GM12874 (cell line): Measurements from ENCODE around the gene ST3GAL3.

Experiments used
- TF ChIP-seq, protein P1 (sequence below): IDR thresholded peaks from 2 replicates; pipeline ENCODE4 v1.5.1; 2011; ENCODE audit warnings: low read depth, mild to moderate bottlenecking, control low read depth, low read length, moderate library complexity; ENCODE audit not compliant: insufficient read depth

Gene ST3GAL3

DNA sequence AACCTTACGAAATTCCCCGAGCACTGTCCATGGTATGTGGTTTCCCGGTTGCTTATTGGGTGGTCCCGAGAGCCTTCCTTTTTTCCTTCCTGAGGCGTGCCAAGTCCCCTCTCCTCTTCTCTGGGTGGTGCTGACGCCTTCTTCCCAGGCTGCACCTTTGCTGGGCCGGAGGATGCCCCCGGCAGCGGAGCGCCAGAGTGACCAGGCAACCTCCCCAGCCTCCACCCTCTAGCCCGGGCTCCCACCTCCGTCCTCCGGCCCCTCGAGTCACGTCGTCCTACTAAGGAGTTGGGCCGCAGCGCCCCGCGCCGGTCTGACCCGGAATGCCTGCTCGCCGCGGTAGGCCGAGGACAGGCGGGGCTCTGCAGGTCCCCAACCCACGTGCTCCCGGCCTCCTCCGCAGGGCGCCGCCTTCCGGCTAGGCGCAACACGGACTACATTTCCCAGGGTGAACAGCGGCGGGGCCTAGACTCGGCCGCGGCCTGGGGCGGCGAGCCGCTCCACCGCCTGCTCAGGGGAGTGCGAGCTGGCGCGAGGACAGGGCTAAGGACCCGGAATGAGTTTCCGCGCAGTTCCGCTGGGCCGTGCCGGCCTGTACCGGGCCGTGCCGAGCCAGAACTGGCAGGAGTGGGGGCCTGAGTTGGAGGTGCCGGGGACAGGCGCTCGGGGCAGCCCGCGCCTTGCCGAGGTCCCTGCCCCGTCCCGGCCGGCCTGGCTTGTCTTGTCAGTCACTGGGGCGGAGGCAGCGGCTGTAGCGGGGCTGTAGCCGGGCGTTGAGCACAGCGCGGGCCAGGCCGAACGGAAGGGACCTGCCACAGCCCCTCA lies 239.1 kb downstream of the ST3GAL3 start, which contains the start of gene IPO13:
Gene IPO13 (plus strand): TSS at position 715 of the 825 bp plus-strand sequence. CDS start 651 bp downstream, outside the sequence.
- TF ChIP-seq, protein P1, sequence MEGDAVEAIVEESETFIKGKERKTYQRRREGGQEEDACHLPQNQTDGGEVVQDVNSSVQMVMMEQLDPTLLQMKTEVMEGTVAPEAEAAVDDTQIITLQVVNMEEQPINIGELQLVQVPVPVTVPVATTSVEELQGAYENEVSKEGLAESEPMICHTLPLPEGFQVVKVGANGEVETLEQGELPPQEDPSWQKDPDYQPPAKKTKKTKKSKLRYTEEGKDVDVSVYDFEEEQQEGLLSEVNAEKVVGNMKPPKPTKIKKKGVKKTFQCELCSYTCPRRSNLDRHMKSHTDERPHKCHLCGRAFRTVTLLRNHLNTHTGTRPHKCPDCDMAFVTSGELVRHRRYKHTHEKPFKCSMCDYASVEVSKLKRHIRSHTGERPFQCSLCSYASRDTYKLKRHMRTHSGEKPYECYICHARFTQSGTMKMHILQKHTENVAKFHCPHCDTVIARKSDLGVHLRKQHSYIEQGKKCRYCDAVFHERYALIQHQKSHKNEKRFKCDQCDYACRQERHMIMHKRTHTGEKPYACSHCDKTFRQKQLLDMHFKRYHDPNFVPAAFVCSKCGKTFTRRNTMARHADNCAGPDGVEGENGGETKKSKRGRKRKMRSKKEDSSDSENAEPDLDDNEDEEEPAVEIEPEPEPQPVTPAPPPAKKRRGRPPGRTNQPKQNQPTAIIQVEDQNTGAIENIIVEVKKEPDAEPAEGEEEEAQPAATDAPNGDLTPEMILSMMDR, result peak; percentile 90

DNA sequence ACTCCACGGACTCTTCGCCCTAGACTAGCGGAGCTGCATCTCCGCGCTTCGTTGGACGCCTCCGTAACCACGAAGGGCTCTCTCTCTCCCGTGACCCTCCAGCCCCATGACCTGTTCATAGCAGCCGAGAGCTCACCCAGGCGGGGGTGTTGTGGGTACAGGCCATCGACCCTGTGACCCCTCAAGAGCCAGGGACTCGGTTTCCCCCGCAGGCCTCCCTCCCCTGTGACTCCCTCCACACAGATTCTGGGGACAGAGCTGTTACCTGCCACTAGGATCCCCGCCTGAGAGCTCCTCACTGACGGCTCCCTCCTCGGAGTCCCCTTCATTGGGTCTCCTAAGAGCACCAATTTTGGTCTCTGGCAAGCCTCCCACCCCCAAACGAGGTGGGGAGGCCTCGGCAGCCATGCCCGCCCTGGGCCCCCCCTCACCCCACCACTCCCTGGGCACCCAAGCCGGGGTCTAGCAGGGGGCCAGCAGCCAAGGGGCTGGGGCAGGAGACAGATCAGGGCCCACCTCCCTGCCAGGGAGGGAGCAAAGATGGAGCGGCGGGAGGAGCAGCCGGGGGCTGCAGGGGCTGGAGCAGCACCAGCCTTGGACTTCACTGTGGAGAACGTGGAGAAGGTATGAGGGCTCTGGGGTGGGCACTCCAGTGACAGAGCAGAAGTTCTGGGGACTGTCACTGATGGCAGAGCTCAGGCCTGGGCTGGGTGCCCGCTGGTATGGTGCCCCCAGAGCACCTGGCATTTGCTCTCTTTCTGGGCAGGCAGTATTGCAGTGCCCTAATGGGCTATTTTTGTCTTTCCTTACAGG lies 239.9 kb downstream of the ST3GAL3 start:
- TF ChIP-seq, protein P1, result no peak

DNA sequence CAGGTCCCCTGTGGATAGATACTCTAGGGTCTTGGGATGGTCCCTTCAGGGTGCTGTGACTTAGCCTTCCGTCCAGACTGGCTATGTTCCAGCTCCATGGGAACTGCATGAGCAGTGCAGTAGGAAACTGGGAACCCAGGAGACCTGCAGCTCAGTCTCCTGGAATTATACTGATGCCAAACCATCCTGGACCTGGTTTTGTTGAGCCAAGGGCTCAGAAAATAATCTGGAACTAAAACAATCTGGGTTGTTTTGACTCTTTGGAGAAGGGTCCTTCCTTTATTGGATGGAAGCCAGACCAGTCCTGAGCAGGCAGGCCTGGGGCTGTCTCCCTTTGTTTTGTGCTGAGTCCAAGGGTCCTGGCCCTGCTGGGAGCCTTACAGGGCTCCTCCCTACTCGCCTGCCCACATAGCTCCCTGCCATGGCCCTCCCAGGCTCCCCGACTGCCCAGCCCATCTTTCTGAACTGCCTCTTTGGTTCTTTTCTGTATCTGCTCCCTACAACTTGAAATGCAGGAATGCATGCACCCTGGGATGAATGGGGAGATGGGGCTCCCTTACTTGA lies 240.6 kb downstream of the ST3GAL3 start:
- TF ChIP-seq, protein P1, result no peak

DNA sequence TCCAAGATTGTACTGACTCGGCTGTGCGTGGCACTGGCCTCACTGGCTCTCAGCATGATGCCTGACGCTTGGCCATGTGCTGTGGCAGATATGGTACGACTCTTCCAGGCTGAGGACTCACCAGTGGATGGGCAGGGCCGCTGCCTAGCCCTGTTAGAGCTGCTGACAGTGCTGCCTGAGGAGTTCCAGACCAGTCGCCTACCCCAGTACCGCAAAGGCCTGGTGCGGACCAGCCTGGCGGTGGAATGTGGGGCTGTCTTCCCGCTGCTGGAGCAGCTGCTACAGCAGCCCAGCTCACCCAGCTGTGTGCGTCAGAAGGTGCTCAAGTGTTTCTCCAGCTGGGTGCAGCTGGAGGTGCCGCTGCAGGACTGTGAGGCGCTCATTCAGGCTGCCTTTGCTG lies 242.3 kb downstream of the ST3GAL3 start:
- TF ChIP-seq, protein P1, result no peak

DNA sequence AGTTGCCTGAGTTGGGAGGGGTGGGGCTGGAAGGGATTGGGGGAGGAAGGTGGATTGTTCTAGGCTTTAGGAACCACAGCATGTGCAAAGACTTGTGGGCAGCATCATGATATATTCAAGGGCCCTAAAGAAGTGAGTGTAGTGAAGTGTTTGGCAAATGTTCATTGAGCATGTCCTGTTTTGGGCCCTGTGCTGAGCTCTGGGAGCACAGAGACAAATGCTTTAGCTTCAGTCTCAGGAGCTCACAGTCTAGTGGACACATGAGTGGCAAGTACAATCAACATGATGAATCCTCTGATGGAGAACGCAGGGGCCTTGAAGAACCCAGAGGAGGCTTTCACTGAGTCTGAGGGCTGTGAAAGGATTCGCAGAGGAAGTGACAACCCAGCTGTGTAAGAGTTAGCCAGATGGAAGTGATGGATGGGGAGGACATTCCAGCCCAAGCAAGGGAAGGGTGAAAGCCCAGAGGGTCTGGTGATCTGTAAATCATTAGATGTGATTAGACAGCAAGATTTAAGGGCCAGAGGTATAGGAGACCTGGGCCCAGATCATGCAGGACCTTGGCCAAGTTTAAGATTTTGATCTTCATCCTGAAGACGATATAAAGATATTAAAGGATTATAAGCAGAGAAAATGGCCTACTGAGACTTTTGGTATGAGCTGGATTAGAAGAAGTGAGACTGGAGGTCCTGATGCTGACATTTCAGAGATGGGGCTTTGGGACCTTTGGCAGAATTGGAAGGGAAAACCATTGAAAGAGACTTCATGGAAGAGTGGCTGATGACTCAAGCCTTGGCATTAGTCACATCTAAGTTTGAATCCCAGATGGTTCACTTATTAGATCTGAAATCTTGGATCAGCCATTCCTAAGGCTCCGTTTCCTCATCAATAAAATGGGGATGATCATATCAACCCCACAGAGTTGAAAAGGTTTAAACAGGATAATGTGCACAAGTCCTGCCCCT lies 244.0 kb downstream of the ST3GAL3 start:
- TF ChIP-seq, protein P1, result no peak

DNA sequence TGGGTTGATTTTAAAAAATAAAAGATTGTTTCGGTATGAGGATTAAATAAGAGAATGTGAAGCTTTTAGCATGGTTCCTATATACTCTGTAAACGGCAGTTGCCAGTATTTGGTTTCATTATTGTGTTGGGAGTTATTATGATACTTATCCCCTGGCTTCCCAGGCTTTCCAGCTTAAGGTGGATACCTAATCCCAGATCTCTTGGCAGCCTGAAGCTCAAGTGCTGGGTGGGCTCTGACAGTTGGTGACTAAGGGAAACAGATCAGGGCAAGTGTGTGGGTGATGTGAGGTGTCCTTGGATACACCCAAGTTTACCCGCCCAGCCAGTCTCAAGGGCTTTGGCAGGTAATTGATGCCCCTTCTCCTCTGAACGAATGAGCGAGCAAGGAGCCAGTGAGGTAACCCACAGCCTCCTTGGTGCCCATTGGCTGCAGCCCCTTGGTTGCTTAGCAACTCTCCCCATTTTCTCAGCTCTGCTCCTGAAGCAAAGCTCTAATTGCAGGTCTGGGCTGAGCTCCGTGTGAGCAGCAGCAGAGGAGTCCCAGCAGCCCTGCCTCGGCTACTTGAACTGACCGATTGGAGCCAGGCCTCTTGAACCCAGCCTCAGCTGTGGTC lies 245.5 kb downstream of the ST3GAL3 start:
- TF ChIP-seq, protein P1, result no peak
